Mesenteric fat pad (tissue), 1 donor: ENCODE measurements around the gene ZPBP2. TPM values are rescaled to one million over a fixed set of nuclear protein-coding genes. Genes with fewer than 3 reads are reported as not detected.
"Not testable (repeated sequence)": the region's sequence is repeated elsewhere in the genome, so short reads cannot be mapped to it uniquely, and the experiment has no call there.

Experiments used
- DNase-seq: peaks from one replicate; pipeline ENCODE4 v3.0.0-alpha.2; 2020; ENCODE audit warnings: low spot score
- long read RNA-seq: library from polyadenylated mRNA; unstranded; transcript quantifications from one replicate; pipeline ENCODE4 v2.0.0, GENCODE V29; 2020
- total RNA-seq: library from RNA; stranded (reverse); fragmentation: NEBNext Ultra II Directional; extraction: Animal tissue kit (Norgen Biotek cat#: 25700); gene quantifications from one replicate; pipeline ENCODE4 v1.2.1, GENCODE V29; 2021
- donor health status: DM: yes; HTN: yes; CAD: no.

Gene ZPBP2, protein sequence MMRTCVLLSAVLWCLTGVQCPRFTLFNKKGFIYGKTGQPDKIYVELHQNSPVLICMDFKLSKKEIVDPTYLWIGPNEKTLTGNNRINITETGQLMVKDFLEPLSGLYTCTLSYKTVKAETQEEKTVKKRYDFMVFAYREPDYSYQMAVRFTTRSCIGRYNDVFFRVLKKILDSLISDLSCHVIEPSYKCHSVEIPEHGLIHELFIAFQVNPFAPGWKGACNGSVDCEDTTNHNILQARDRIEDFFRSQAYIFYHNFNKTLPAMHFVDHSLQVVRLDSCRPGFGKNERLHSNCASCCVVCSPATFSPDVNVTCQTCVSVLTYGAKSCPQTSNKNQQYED
- not detected for total RNA-seq
- long read RNA-seq, result 0 reads

DNA sequence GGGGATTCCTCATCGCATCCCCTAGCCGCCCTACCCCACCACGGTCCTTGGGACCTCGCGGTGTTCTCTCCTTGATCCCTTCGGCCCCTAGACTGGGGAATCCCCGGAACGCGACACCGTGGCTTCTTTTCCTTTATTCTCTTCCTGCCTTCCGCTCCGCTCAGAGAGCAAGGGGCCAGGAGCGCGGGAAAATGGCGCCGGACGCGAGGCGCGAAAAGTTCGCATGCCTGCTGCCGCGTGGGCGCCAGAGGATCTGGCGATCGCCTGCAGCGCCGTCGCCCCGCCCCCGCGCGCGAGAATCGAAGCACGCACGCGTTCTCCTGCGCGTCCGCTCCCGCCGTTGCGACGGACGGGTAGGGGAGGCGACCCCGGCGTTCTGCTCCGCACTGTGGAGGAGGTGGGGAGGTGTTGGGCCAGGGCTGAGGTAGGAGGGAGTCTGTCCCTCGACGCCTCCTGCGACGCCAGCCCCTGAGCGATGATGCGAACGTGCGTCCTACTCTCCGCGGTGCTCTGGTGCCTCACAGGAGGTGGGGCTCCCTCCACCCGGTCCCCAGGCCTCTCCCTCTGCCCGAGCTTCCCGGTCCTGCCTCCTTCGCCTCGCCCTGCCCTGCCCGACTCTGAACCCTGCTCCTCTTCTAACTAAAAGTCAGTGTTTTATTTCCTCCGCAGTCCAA lies at the start of gene ZPBP2:
TSS of gene ZPBP2 (plus strand) at position 323 of the 674 bp plus-strand sequence. CDS start at position 476, 153 bp downstream.
- DNase-seq, result no peak

DNA sequence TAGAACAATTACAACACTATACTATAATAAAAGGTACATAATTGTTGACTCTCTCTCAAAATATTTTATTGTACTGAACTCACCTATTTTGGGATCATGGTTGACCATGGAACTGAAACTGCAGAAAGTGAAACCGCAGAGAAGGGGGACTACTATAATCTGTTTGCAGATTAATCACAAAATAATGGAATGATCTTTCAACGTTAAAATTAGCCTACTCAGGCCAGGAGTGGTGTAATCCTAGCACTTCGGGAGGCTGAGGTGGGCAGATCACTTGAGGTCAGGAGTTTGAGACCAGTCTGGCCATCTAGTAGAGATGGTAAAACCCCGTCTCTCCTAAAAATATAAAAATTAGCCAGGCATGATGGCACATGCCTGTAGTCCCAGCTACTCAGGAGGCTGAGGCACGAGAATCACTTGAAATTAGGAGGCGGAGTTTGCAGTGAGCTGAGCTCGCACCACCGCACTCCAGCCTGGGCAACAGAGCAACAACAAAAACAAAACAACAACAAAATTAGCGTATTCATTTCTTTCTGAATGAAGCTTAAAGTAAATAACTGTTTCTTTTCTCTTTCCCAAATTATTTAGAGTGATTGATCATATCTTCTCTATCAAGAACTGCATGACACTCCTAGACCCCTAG lies 49.5 kb upstream of the ZPBP2 start:
- no peak for DNase-seq

DNA sequence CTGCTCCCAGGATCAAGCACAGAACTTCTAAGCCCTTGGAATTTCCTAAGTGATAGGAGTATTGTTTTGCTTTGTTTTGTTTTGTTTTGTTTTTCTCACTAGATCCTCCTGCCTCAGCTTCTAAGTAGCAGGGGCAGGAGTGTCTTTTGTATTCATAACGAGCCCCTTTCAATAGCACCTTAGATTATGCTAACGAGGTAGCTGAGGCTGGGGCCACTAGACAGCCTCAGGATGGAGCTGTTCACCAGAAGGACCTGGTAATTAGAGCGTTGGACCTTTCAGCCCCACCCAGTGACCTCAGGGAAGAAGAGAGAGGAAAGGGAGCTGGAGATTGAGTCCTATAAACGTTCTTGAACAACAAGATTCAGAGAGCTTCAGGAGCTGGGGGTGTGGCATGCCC lies 47.5 kb upstream of the ZPBP2 start:
- DNase-seq, result no peak

DNA sequence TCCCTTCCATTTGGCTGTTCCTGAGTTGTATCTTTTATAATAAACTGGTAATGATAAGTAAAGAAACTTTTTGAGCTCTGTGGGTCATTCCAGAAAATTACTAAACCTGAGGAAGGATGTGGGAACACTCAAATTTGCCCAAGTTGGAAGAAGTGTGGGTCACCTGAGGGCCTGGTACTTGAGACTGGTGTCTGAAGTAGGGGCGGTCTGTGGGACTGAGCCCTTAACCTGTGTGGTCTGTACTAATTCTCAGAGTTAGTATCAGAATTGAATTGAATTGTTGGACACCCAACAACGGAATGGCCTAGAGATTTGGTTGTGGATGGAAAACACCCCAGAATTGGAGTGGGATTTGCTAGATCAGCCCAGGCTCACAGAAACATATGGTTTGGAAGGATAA lies 47.0 kb upstream of the ZPBP2 start:
- DNase-seq, result no peak

DNA sequence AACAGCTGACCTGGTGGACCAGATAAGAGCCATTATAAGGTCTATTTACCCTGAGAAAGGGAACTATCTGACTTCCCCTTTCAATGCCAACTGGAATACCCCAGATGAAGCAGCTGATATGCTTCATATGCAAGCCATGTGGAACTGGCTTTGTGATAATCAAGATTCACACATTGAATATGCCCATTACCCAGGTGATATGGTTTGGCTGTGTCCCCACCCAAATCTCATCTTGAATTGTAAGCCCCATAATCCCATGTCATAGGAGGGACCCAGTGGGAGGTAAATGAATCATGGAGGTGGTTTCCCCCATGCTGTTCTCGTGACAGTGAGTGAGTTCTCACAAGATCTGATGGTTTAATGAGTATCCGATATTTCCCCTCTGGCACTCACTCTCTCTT lies 46.0 kb upstream of the ZPBP2 start:
- no peak for DNase-seq

DNA sequence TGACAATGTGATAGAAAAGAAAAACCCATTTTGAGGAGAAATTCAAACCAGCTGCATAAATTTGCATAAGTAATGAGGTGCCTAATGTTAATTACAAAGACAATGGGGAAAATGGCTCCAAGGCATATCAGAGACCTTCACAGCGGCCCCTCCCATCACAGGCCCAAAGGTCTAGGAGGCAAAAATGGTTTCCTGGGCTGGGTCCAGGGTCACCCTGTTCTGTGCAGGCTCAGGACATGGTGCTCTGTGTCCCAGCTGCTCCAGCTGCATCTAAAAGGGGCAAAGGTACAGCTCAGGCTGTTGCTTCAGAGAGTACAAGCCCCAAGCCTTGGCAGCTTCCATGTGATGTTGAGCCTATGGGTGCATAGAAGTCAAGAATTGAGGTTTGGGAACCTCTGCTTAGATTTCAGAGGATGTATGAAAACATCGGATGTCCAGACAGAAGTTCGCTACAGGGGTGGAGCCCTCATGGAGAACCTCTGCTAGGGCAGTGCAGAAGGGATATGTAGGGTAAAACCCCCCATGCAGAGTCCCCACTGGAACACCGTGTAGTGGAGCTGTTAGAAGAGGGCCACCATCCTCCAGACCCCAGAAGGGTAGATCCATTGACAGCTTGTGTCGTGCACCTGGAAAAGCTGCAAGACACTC lies 44.5 kb upstream of the ZPBP2 start:
- DNase-seq, result no peak

DNA sequence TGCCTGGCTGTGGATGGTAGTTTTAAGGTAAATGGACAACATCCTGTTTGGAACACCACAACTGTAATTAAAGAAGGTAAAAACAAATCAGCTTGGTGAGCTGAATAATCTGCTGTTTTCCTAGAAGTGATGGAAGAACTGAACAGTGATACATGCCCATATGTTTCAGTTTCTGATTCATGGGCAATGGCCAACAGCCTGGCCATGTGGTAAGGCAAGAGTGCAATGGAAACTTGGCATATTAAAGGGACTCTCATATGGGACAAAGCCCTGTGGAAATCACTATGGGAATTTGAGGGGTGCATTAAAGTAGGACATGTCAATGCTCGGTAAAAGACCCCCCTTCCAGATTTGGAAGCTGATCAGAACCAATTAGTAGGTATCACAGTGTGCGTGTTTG lies 41.7 kb upstream of the ZPBP2 start:
- DNase-seq, result no peak

DNA sequence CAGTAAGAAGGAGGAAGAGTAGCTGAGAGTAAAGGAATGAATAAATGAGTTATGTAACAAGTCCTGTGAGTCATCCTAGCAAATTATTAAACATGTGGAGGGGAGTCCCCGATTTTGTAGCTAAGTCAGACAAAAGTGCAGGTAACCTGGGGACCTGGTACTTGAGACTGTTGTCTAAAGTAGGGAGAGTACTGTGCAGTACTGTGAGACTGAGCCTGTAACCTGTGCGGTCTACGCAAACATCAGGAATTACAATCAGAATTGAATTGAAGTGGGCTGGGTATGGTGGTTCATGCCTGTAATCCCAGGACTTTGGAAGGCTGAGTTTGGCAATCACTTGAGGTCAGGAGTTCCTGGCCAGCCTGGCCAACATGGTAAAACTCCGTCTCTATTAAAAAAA lies 39.6 kb upstream of the ZPBP2 start:
- no peak for DNase-seq

DNA sequence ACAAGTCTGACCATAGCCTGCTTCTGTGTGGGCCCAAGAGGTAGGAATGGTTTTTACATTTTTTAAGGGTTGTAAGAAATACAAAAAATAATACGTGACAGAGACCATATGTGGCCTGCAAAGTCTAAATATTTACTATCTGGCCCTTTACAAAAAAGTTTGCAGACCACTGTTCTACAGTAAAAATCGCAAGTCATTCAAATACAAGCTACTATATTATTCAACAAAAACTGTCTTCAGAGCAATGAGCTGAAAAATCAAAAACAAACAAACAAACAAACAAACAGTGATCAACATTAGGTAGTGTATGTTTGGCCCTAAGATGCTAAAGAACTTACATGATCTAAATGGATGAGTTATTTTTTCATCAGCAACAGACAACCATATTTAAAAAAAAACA lies 36.4 kb upstream of the ZPBP2 start:
- DNase-seq, result no peak

DNA sequence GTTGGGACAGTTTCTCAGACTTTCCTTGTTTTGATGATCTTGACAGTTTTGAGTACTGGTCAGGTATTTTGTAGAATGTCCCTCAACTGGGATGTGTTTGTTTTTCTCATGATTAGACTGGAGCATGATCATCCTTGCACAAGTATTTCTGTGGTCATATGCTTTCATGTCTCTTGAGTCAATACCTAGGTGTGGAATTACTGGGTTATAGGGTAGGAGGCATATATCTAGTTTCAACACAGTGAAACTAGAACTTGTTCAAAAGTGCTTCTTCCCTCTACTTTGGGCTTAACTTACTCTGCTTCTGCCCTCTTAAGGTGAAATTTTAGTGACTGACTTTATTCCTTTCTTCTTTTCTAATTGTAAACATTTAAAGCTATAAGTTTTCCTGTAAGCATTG lies 34.0 kb upstream of the ZPBP2 start:
- no peak for DNase-seq

DNA sequence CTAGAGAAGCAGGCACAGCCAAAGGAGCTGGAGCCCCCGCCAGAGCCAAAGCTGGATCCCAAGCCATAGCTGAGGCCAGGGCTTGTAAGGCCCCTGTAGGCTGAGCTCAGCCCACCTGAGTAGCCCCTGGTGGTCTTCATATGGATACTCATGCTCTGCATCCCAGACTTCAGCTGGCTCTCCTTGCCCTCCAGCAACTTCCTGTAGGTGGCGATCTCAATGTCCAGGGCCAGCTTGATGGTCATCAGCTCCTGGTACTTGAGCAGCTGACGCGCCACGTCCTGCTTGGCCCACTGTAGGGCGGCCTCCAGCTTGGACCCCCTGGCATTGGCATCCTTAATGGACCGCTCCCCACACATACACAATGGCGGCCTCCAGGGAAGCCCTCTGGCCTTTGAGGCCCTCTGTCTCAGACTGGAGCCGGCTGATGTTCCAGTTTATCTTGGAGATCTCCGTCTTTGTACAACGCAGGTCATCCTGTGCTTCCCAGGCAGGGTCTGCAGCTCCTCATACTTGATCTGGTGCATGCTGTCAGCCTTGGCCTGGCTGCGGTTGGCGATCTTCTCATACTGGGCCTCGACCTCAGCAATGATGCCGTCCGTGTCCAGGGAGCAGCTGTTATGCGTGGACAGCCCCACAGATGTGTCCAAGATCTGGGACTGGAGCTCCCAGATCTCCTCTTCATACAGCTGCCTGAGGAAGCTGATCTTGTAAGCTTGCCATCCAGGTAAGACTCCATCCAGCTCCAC lies 32.8 kb upstream of the ZPBP2 start:
- DNase-seq, result no peak

DNA sequence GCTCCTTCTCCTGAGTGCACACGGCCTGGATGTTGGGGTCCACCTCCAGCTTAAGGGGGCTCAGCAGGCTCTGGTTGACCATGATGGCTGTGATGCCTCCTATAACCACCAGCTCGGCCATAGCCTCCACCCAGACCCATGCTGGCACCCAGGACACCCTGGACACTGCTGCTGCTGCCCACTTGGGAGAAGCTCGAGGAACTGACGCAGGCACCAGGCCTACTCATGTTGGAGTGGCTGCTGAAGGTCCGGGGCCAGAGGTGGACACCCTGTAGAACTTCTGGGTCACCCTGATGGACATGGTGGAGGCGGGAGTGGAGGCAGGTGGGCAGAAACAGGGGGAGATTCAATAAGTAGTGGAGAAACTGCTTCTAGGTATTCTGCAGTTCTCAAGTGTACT lies 31.9 kb upstream of the ZPBP2 start:
- DNase-seq, result no peak

DNA sequence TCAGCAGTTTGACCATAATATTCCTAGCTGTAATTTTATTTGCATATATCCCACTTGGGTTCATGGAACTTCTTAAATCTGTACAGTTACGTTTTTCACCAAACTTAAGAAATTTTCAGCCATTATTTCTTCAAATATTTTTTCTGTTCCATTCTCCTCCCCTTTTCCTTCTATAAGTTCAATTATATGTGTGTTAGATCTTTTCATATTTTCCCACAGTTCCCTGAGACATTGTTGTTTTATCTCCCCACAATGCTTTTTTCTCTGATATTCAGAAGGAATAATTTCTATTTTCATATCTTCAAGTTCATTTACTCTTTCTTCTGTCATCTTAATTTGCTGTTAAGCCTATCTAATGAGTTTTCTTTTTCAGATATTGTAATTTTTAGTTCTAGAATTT lies 29.9 kb upstream of the ZPBP2 start:
- DNase-seq, result no peak

DNA sequence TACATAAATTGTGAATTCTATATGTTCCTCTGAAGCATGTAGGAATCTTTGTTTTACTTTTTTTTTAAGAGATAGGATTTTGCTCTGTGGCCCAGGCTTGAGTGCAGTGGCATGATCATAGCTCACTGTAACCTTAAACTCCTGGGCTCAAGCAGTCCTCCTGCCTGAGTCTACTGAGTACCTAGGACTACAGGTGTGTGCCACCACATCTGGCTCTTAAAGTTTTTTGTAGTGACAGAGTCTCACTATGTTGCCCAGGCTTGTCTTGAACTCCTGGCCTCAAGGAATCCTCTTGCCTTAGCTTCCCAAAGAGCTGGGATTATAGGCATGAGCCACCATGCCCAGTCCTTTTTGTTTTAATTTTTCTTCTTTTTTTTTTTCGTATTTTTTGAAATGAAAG lies 29.2 kb upstream of the ZPBP2 start:
- no peak for DNase-seq

DNA sequence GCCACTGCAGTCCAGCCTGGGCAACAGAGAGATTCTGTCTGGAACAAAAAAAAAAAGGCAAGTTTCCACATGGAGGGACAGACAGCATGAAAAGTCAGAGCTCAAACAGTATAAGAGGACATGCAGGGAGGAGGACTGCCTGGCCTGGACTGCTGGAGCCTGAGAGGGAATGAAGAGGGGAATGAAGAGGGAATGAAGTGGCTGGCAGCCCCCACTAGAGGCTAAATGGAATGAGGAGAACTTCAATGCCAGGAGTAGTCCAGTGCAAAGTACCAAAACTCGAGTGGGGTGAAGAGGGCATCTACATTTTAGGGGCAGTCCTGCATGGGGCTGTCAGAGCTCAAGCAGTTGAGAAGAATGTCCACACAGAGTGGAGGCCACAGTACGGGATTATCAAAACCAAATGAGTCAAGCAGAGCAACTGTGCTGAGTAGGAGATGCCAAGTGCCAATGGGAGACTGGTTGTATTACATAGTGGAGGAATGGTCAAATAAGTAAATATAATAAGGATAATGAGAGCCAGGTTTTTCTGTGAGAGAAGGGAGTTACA lies 26.8 kb upstream of the ZPBP2 start:
- DNase-seq, result no peak

DNA sequence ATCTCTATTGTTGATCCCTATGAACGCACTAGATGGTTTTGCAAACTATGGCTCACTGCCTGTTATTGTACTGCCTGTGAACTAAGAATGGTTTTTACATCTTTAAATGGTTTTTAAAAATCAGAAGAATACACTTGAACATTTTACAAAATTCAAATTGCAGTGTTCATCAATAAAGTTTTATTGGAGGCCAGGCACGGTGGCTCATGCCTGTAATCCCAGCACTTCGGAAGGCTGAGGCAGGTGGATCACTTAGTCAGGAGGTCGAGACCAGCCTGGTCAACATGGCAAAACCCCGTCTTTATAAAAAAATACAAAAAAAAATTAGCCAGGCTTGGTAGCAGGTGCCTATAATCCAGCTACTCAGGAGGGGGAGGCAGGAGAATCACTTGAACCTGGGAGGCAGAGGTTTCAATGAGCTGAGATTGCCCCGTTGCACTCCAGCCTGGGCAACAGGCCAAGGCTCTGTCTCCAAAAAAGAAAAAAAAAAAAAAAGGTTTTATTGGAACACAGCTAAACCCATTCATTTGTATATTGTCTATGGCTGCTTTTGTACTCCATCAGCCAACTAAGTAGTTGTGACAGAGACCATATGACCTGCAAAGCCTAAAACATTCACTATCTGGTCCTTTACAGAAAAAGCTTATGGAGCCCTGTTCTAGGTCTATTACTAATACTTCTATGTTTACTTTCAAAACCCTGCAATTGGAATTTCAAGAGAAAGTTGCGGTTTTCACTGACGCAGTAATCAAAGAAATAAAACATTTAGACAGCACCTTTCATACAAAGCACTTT lies 22.8 kb upstream of the ZPBP2 start:
- DNase-seq, result no peak

DNA sequence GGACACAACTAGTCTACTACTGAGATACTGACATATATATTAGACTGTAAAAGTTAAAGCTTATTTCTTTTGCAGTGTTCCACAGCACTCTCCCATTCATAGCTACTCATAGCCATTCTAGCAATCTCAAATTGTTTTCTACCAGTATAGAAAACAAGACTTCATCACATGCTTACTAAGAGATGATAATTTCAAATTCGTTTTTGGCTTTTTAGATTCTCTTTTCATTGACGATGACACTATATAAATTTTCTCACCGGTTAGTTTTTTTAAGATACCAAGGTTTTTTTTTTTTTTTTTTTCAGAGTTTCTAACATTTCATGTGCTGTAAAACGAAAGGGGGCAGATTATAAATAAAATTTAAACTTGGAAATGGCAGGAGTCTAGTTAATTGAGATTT lies 21.8 kb upstream of the ZPBP2 start:
- no peak for DNase-seq

DNA sequence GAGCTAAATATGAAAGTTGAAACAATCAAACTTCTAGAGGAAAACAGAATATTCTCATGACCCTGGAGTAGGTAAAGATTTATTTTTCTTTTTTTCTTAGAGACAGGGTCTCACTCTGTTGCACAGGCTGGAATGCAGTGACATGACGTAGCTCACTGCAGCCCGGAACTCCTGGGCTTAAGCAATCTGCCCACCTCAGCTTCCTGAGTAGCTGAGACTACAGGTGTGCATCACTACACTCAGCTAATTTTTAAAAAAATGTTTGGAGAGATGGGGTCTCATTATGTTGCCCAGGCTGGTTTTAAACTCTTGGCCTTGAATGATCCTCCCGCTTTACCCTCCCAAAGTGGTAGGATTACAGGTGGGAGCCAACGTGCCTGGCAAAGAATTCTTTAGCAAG lies 19.4 kb upstream of the ZPBP2 start:
- no peak for DNase-seq

DNA sequence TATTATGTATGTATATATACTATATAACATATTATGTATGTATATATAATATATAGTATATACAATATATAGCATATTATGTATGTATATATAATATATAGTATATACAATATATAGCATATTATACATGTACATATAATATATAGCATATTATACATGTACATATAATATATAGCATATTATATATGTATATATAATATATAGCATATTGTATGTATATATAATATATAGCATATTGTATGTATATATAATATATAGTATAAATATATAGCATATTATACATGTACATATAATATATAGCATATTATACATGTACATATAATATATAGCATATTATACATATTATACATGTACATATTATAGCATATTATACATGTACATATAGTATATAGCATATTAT lies 17.8 kb upstream of the ZPBP2 start:
- DNase-seq, result not testable (repeated sequence)

DNA sequence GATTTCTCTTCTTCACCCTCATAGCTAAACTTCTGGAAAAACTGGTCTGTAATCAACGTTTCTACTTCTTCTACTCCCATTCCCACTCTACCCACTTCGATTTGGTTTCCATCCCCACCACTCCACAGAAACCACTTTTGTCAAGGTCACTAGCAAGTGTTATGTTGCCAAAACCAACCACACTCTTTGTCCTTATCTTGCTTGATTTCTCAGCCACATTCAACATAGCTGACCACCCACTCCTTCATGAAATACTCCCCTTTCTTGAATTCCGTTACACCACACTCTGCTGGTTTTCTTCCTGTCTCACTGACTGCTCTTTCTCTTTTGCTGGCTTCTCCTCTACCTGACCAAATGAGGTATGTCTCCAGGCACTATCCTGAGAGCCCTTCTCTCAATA lies 15.8 kb upstream of the ZPBP2 start:
- DNase-seq, result no peak
